Coronary artery (tissue), 2 donors: ENCODE measurements around the gene MACROD1.

Experiments
- DNase-seq: peaks from one replicate; pipeline ENCODE4 v3.0.0-alpha.2; 2017; ENCODE audit warnings: low spot score
- H3K27ac ChIP-seq, 2 donors: fragments of 200-600 bp; sonication (generic); one replicate each; pipeline ENCODE4 v1.5.1; 2016 to 2019
- H3K4me3 ChIP-seq: fragments of 200-600 bp; sonication (generic); 2 replicates; pipeline ENCODE4 v1.5.1; 2016; ENCODE audit warnings: mild to moderate bottlenecking, moderate library complexity
- CTCF ChIP-seq: fragments of 200-600 bp; sonication (generic); IDR thresholded peaks from one replicate; pipeline ENCODE4 v1.5.1; 2019; ENCODE audit warnings: antibody characterized with exemption

MACROD1 gene

GRCh38 chr11:64161037-64161436 is 4.9 kb downstream of the MACROD1 start:
- DNase-seq = no peak
- no peak for TF ChIP-seq CTCF
- Histone ChIP-seq H3K27ac (no peak overlapping the region), H3K4me3 (no peak overlapping the region)

- Histone ChIP-seq H3K4me3 (no peak overlapping the region), H3K27ac (no peak overlapping the region)
- no peak for TF ChIP-seq CTCF
- no peak for DNase-seq
Measured at GRCh38 chr11:64157631-64158394, 8.1 kb downstream of the MACROD1 start.

GRCh38 chr11:64156235-64157011 is 9.5 kb downstream of the MACROD1 start:
- TF ChIP-seq CTCF = no peak
- H3K27ac ChIP-seq = no peak overlapping the region
- DNase-seq = no peak
- no peak overlapping the region for H3K4me3 ChIP-seq

GRCh38 chr11:64153812-64154211 is 12.1 kb downstream of the MACROD1 start:
- TF ChIP-seq CTCF = no peak
- H3K27ac ChIP-seq = no peak overlapping the region
- no peak overlapping the region for H3K4me3 ChIP-seq
- DNase-seq = no peak

- peak; percentile 98 for TF ChIP-seq CTCF
- no peak for DNase-seq
- Histone ChIP-seq H3K27ac (no peak overlapping the region), H3K4me3 (peak overlapping the region; percentile 4)
Measured at GRCh38 chr11:64152841-64153691, 12.8 kb downstream of the MACROD1 start.

- TF ChIP-seq CTCF = no peak
- H3K4me3 ChIP-seq = no peak overlapping the region
- DNase-seq = no peak
- H3K27ac ChIP-seq = no peak overlapping the region
Measured at GRCh38 chr11:64151337-64151736, 14.6 kb downstream of the MACROD1 start.
